ENCODE measurements around the gene SANBR. TPM values are rescaled to one million over a fixed set of nuclear protein-coding genes. Genes with fewer than 3 reads are reported as not detected.

The SANBR gene
- total RNA-seq, 1 donor from 2014 or later = 10.7 TPM

- DNase-seq (ENCODE audit: low spot score in 2 of 2) = no peak
- peaks cover 12 to 14% of the 10 kb centered on the region in 2 donors for H3K36me3 ChIP-seq
- no peaks in the 10 kb centered on the region for H3K4me1 ChIP-seq
- no peak overlapping the region for H3K4me3 ChIP-seq
- no peaks in the 10 kb centered on the region for H3K9me3 ChIP-seq
- no peaks in the 10 kb centered on the region for H3K27me3 ChIP-seq
- intact Hi-C loops (cut with DNase I) = no loop called here
- no peak overlapping the region for H3K27ac ChIP-seq
- TF ChIP-seq CTCF (IDR thresholded peaks at IDR 0.05) = no peak
Observed at GRCh38 chr2:61055557-61055956, 10.1 kb upstream of the SANBR start.

GRCh38 chr2:61057562-61057961 lies 8.1 kb upstream of the SANBR start:
- Histone ChIP-seq H3K27ac (no peak overlapping the region), H3K27me3 (no peaks in the 10 kb centered on the region), H3K9me3 (no peaks in the 10 kb centered on the region), H3K36me3 (peaks cover 5 to 7% of the 10 kb centered on the region in 2 donors), H3K4me3 (no peak overlapping the region), H3K4me1 (no peaks in the 10 kb centered on the region)
- DNase-seq (ENCODE audit: low spot score in 2 of 2) = no peak
- no peak for TF ChIP-seq CTCF (IDR thresholded peaks at IDR 0.05)
- intact Hi-C loops (cut with DNase I) = no loop called here

DNA sequence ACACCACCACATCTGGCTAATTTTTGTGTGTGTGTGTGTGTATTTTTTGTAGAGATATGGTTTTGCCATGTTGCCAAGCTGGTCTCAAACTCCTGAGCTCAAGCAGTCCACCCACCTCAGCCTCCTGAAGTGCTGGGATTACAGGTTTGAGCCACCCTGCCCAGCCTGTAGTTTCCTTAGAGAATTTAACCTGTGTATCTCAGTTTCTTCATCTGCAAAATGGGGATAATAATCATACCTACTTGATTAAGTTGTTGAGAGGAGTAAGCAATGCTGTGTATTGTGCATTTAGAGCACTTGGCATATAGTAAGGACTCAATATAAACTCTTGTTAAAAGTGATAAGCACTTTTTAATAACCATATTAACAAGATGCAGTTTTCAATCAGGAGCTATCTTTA lies 6.3 kb upstream of the SANBR start:
- H3K4me1 ChIP-seq = no peaks in the 10 kb centered on the region
- no peak for TF ChIP-seq CTCF (IDR thresholded peaks at IDR 0.05)
- no peaks in the 10 kb centered on the region for H3K27me3 ChIP-seq
- no peaks in the 10 kb centered on the region for H3K36me3 ChIP-seq
- intact Hi-C loops (cut with DNase I) = no loop called here
- H3K9me3 ChIP-seq = no peaks in the 10 kb centered on the region
- no peak for DNase-seq (ENCODE audit: low spot score in 2 of 2)
- no peak overlapping the region for H3K27ac ChIP-seq
- no peak overlapping the region for H3K4me3 ChIP-seq

DNA sequence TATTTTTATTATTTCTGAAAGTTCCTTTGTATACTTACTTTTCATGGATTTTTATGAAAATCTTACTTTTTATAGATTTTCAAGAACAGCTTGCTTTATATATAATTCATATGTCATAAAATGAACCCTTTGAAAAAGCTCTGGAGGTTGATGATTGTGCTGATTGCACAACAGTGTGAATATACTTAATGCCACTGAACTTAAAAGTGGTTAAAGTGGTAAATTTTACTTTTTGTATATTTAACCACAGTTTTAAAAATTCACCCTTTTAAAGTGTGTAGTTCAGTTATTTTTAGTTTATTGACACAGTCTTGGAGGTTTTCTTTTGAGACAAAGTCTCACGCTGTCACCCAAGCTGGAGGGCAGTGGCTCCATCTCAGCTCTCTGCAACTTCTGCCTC lies 8.4 kb downstream of the SANBR start:
- no peak for DNase-seq (ENCODE audit: low spot score in 2 of 2)
- Histone ChIP-seq H3K36me3 (peaks cover 10 to 32% of the 10 kb centered on the region in 2 donors), H3K4me3 (no peak overlapping the region), H3K4me1 (no peaks in the 10 kb centered on the region), H3K9me3 (no peaks in the 10 kb centered on the region), H3K27me3 (no peaks in the 10 kb centered on the region), H3K27ac (no peak overlapping the region)
- TF ChIP-seq CTCF (IDR thresholded peaks at IDR 0.05) = no peak
- intact Hi-C loops (cut with DNase I) = no loop called here

- TF ChIP-seq CTCF (IDR thresholded peaks at IDR 0.05) = no peak
- Histone ChIP-seq H3K4me3 (no peak overlapping the region), H3K27ac (no peak overlapping the region), H3K27me3 (no peaks in the 10 kb centered on the region), H3K9me3 (no peaks in the 10 kb centered on the region), H3K4me1 (no peaks in the 10 kb centered on the region), H3K36me3 (peaks cover 16 to 27% of the 10 kb centered on the region in 2 donors)
- no peak for DNase-seq (ENCODE audit: low spot score in 2 of 2)
- intact Hi-C loops (cut with DNase I) = no loop called here
Observed at GRCh38 chr2:61085883-61086282, 20.2 kb downstream of the SANBR start.

- Histone ChIP-seq H3K4me3 (no peak overlapping the region), H3K36me3 (peaks cover 12 to 30% of the 10 kb centered on the region in 2 donors), H3K27ac (no peak overlapping the region), H3K27me3 (no peaks in the 10 kb centered on the region), H3K9me3 (no peaks in the 10 kb centered on the region), H3K4me1 (no peaks in the 10 kb centered on the region)
- no peak for DNase-seq (ENCODE audit: low spot score in 2 of 2)
- no peak for TF ChIP-seq CTCF (IDR thresholded peaks at IDR 0.05)
- intact Hi-C loops (cut with DNase I) = no loop called here
Observed at GRCh38 chr2:61089797-61090196, 24.1 kb downstream of the SANBR start.
